Stimulated activated CD8-positive, alpha-beta memory T cell treated with anti-CD3 and anti-CD28 coated beads, Interleukin-4, amount 100 ng/mL, for 1 hour (primary cell): ENCODE results near the gene PRKD2.
A peak's percentile ranks its signal among the peaks of the same experiment; 100 is the strongest.
"Not testable (repeated sequence)": the region's sequence is repeated elsewhere in the genome, so short reads cannot be mapped to it uniquely, and the experiment has no call there.

ENCODE experiments used
- DNase-seq, 2 donors: peaks; one replicate each; pipeline ENCODE4 v3.0.0-alpha.2; 2020; ENCODE audit warnings: low read depth in 2 of 2, low spot score in 1 of 2

PRKD2 gene

GRCh38 chr19:46634656-46635218, 82.2 kb downstream of the PRKD2 start:
- DNase-seq: no peak

DNA sequence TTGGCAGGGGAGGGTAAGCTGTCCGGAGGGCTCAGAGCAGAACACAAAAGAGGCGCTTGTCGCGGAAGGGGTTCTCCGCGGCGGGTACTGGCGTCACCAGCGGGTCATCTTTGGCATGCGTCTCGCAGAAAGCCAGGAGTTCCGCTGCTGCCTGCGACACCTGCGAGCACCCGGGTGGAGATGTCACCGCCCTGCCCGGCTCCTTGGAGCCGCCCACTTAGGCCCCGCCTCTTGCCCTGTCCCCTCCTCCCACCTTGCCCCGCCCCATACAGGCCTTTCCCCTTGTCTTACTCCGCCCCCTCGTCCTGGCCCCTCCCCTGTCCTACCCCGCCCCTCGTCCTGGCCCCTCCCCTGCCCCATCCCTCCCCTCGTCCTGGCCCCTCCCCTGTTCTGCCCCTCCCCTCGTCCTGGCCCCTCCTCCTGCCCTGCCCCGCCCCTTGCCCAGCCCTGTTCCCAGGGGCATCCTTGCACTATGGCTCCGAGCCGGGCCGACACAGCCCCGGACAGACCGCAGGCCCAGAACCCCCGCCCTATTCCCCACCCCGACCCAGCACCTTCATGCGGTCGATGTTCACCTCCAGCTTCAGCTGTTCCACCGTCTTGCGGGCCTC, 82.8 kb downstream of the PRKD2 start:
- peak; percentile 68 to 85 for DNase-seq

GRCh38 chr19:46633130-46633529, 83.8 kb downstream of the PRKD2 start:
- no peak for DNase-seq

DNA sequence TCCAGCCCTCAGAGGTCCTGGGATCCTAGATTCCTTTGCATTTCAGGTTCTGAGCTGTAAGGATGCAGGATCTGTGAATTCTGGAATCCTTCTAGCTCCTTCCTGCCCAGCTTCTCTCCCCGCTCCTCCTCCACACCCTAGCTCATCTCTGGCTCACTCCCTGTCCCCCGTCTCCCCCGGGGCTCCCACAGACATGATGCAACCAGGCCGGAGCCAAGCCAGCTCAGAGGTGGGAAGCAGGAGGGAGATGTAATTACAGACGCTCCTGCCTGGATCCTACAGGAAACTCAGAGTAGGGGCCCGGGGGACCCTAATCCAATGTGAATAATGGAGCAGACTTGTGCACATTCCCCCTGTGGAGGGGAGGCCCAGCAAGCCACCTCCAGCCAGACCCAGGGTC, 85.4 kb downstream of the PRKD2 start:
- no peak for DNase-seq

DNA sequence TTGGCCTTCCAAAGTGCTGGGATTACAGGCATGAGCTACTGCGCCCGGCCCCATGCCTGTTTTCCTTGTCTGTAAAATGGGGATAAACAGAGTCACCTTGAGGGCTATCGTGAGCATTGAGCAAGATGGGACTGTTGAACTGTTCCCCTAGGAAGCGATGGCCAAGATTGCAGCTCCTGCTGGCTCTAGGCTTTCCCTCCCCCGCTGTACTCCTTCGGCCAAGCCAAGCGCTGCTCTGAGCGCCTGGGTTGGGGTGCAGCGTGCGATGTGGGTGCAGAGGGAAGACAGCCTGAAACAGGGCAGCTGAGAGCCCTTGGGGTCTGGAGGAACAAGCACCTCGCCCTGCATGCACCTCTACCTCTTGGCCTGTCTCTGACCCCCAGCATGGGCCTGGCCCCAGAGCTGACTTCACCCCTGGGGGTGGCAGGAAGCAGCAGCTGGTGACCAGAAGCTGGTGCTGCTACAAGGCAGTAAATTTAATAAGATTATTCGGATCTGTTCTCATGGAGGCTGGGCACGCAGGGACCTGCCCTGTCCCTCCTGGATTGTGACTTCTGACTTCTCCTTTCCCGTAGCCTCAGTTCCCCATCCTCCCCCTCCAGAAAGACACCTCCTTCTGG, 86.2 kb downstream of the PRKD2 start:
- DNase-seq: no peak

- no peak for DNase-seq
Measured at GRCh38 chr19:46629546-46630025, 87.3 kb downstream of the PRKD2 start.

- not testable (repeated sequence) for DNase-seq
Measured at GRCh38 chr19:46628970-46629369, 87.9 kb downstream of the PRKD2 start.

- no peak for DNase-seq
Measured at GRCh38 chr19:46626446-46626845, 90.5 kb downstream of the PRKD2 start.

GRCh38 chr19:46625731-46626130, 91.2 kb downstream of the PRKD2 start:
- no peak for DNase-seq

DNA sequence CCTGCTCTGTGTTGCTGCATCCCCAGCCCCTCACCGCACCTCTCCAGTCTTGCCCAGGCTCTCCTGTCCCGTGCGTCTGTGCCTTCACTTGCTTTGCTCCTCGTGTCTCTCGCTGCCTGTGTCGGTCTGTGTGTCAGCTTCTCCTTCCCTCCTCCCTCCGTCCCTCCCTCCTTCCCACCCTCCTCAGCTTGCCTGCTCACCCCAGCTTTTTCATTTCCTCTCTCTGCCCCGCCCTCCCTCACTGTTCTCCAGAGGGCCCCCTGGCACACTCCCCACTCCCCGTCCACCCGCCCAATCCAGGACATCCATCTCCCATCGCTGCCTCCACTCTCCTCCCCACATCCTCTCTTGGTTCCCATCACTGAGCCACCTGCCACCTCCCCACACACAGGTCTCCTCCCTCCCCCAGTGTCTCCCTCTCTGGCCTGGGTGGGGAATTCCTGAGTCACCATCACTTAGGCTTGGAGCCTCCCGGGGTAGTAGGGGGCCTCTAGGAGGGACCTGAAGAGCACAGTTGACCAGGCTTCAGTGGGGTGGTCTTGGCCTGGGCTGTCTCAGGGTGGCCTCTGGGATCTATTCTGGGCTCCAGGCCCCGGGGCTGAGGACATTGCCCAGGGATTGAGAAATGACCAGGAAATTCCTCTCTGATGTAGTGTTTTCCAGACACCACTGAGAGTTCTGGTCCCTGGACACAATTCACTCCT, 91.8 kb downstream of the PRKD2 start, which contains the start of gene PTGIR:
Gene PTGIR (minus strand): TSS at position 132 of the 704 bp plus-strand sequence. CDS start 864 bp downstream, outside the sequence.
- DNase-seq: no peak
